Mammary epithelial cell (primary cell): ENCODE results near the gene ZNG1A.
"Not testable (repeated sequence)": the region's sequence is repeated elsewhere in the genome, so short reads cannot be mapped to it uniquely, and the experiment has no call there.

Experiments used
- CTCF ChIP-seq, 2 donors: IDR thresholded peaks in 1 of 2; conservative IDR thresholded peaks in 1 of 2; 2 replicates each; pipeline ENCODE4 v1.5.1; 2011 to 2012; ENCODE audit warnings: inconsistent platforms in 2 of 2, low read length in 2 of 2, mild to moderate bottlenecking in 2 of 2, control low read depth in 1 of 2, low read depth in 1 of 2; ENCODE audit not compliant: insufficient read depth in 1 of 2; ENCODE audit errors: extremely low read depth in 1 of 2
- EZH2 ChIP-seq: IDR thresholded peaks from 2 replicates; pipeline ENCODE4 v1.6.1; 2012; ENCODE audit warnings: low read length, inconsistent platforms, borderline replicate concordance

DNA sequence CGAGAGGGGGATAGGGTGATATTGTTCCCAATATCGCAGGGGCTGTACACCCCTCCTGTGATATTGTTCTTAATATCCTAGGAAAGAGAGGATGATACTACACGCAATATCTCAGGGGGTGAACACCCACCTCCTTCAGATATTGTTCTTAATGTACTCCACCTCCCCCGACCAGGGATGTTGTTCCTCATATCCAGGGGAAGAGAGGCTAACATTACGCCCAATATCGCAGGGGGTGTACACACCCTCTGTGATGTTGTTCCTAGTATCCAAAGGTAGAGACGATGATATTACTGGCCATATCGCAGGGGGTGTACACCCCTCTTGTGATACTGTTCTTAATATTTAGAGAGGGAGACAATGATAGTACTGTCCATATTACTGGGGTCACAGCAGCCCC is 72.9 kb downstream of the ZNG1A start:
- TF ChIP-seq CTCF (conservative IDR thresholded peaks at IDR 0.05 in 1 of 2, IDR thresholded peaks at IDR 0.05 in 1 of 2; ENCODE audit: extremely low read depth in 1 of 2, insufficient read depth in 1 of 2, low read depth in 1 of 2, low read length in 2 of 2); EZH2: not testable (repeated sequence)
